Trophoblast cell (in vitro differentiated cells and primary cell): ENCODE measurements around the gene GIMAP4.

Experiments used
- DNase-seq, 2 donors: peaks; one replicate each; pipeline ENCODE4 v3.0.0-alpha.2; 2016
- H2AFZ ChIP-seq: 2 replicates; pipeline ENCODE4 v1.6.1; 2013; ENCODE audit warnings: low read length, moderate library complexity, mild to moderate bottlenecking; ENCODE audit not compliant: insufficient read depth, poor library complexity
- H2AK5ac ChIP-seq: 2 replicates; pipeline ENCODE4 v1.6.1; 2013; ENCODE audit warnings: mild to moderate bottlenecking, low read length
- H2BK120ac ChIP-seq: 2 replicates; pipeline ENCODE4 v1.6.1; 2013; ENCODE audit warnings: low read length, mild to moderate bottlenecking, moderate library complexity; ENCODE audit not compliant: insufficient read depth, poor library complexity
- H2BK12ac ChIP-seq: 2 replicates; pipeline ENCODE4 v1.6.1; 2013; ENCODE audit warnings: mild to moderate bottlenecking, low read length, moderate library complexity
- H2BK5ac ChIP-seq: 2 replicates; pipeline ENCODE4 v1.6.1; 2013; ENCODE audit warnings: low read length, low read depth, moderate library complexity, mild to moderate bottlenecking; ENCODE audit not compliant: poor library complexity
- H3K14ac ChIP-seq: 2 replicates; pipeline ENCODE4 v1.6.1; 2013; ENCODE audit warnings: mild to moderate bottlenecking, low read length
- H3K18ac ChIP-seq: 2 replicates; pipeline ENCODE4 v1.6.1; 2013; ENCODE audit warnings: mild to moderate bottlenecking, low read length
- H3K23ac ChIP-seq: 2 replicates; pipeline ENCODE4 v1.6.1; 2013; ENCODE audit warnings: low read length
- H3K27ac ChIP-seq: 2 replicates; pipeline ENCODE4 v1.5.1; 2013; ENCODE audit warnings: low read depth, mild to moderate bottlenecking, inconsistent platforms, low read length, moderate library complexity
- H3K27me3 ChIP-seq: 2 replicates; pipeline ENCODE4 v1.6.1; 2013; ENCODE audit warnings: inconsistent platforms, mild to moderate bottlenecking, low read length, moderate library complexity; ENCODE audit not compliant: insufficient read depth
- H3K36me3 ChIP-seq, 2 experiments: 1 replicate in 1 of 2; 2 replicates in 1 of 2; pipeline ENCODE4 v1.6.1; 2013; ENCODE audit warnings: low read length in 2 of 2, mild to moderate bottlenecking in 2 of 2, moderate library complexity in 1 of 2; ENCODE audit not compliant: insufficient read depth in 2 of 2, control insufficient read depth in 1 of 2
- H3K4ac ChIP-seq: 2 replicates; pipeline ENCODE4 v1.6.1; 2013; ENCODE audit warnings: low read depth, mild to moderate bottlenecking, low read length, moderate library complexity
- H3K4me1 ChIP-seq, 2 experiments: 1 replicate in 1 of 2; 2 replicates in 1 of 2; pipeline ENCODE4 v1.6.1; 2013; ENCODE audit warnings: low read length in 2 of 2, mild to moderate bottlenecking in 2 of 2, moderate library complexity in 1 of 2; ENCODE audit not compliant: insufficient read depth in 2 of 2, control insufficient read depth in 1 of 2
- H3K4me2 ChIP-seq: 2 replicates; pipeline ENCODE4 v1.6.1; 2013; ENCODE audit warnings: inconsistent platforms, mild to moderate bottlenecking, low read length, moderate library complexity
- H3K4me3 ChIP-seq: 2 replicates; pipeline ENCODE4 v1.5.1; 2013; ENCODE audit warnings: mild to moderate bottlenecking, low read depth, low read length, inconsistent platforms
- H3K79me1 ChIP-seq: one replicate; pipeline ENCODE4 v1.6.1; 2013; ENCODE audit warnings: low read length
- H3K79me2 ChIP-seq: 2 replicates; pipeline ENCODE4 v1.6.1; 2013; ENCODE audit warnings: low read length, mild to moderate bottlenecking; ENCODE audit not compliant: control insufficient read depth, insufficient read depth, poor library complexity
- H3K9ac ChIP-seq: 2 replicates; pipeline ENCODE4 v1.6.1; 2013; ENCODE audit warnings: mild to moderate bottlenecking, low read length
- H3K9me3 ChIP-seq: 2 replicates; pipeline ENCODE4 v1.6.1; 2013; ENCODE audit warnings: low read depth, mild to moderate bottlenecking, control low read depth, inconsistent platforms, low read length; ENCODE audit not compliant: insufficient read depth
- H4K12ac ChIP-seq: 2 replicates; pipeline ENCODE4 v1.6.1; 2013; ENCODE audit warnings: low read depth, mild to moderate bottlenecking, low read length, moderate library complexity
- H4K8ac ChIP-seq: 2 replicates; pipeline ENCODE4 v1.6.1; 2013; ENCODE audit warnings: low read depth, mild to moderate bottlenecking, low read length, moderate library complexity
- H4K91ac ChIP-seq: one replicate; pipeline ENCODE4 v1.6.1; 2013; ENCODE audit warnings: low read depth, mild to moderate bottlenecking, low read length, moderate library complexity
- WGBS: extraction: QIAGEN DNeasy Blood & Tissue Kit; methylation state at CpG from one replicate; pipeline ENCODE4 v1.1.7; 2013; ENCODE audit warnings: missing lambda C conversion rate; ENCODE audit not compliant: insufficient read length, insufficient coverage; ENCODE audit errors: extremely low coverage; 5-methylcytosine and 5-hydroxymethylcytosine counted together

Gene GIMAP4

DNA sequence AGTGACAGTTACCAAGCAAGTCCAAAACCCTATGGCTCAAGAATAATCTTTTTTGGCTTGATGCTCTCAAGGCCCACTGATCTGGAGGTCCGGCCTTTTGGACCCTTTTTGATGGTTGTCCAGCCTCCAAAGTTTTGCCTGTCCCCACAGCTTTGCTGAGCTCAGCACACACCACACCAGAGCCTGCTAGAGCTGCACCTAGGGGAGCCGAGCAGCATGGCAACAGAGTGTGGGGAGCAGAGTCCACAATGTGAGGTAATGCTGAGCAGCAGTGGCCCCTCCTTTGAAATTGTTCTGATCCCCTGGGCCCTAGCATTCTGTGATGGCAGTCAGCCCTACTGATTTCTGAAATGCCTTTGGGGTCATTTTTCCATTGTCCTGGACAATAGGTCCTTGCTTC, 43.2 kb upstream of the GIMAP4 start:
- Histone ChIP-seq H3K27ac (no peak overlapping the region), H2AFZ (no peak overlapping the region), H2BK120ac (no peak overlapping the region), H3K36me3 (no peaks in the 10 kb centered on the region), H3K9ac (no peak overlapping the region), H3K4me2 (no peak overlapping the region), H2BK5ac (no peak overlapping the region), H3K9me3 (no peaks in the 10 kb centered on the region), H2BK12ac (no peak overlapping the region), H3K27me3 (no peaks in the 10 kb centered on the region), H3K4me3 (no peak overlapping the region), H3K79me1 (no peaks in the 10 kb centered on the region), H3K4ac (no peak overlapping the region), H3K14ac (no peak overlapping the region), H2AK5ac (no peak overlapping the region), H4K91ac (no peak overlapping the region), H3K79me2 (no peaks in the 10 kb centered on the region), H4K8ac (no peak overlapping the region), H3K18ac (no peak overlapping the region), H3K4me1 (no peaks in the 10 kb centered on the region), H4K12ac (no peak overlapping the region), H3K23ac (no peak overlapping the region)
- no CpG with 5 or more reads among the region's 2 CpGs for whole genome bisulfite sequencing
- DNase-seq = no peak

DNA sequence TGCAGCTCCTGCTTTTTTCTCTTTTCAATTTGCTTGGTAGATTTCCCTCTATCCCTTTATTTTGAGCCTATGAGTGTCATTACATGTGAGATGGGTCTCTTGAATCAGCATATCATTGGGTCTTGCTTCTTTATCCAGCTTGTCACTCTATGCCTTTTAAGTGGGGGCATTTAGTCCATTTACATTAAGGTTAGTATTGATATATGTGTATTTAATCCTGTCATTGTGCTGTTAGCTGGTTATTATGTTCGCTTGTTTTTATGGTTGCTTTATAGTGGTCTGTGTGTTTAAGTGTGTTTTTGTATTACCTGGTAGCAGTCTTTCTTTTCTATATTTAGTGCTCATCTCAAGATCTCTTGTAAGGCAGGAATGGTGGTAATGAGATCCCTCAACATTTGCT, 35.5 kb upstream of the GIMAP4 start:
- no peaks in the 10 kb centered on the region for H3K36me3 ChIP-seq
- no peak overlapping the region for H3K4me2 ChIP-seq
- no peak overlapping the region for H2BK120ac ChIP-seq
- H4K12ac ChIP-seq = no peak overlapping the region
- H3K27me3 ChIP-seq = no peaks in the 10 kb centered on the region
- H3K23ac ChIP-seq = no peak overlapping the region
- H2BK12ac ChIP-seq = no peak overlapping the region
- no peak overlapping the region for H2BK5ac ChIP-seq
- no peaks in the 10 kb centered on the region for H3K79me1 ChIP-seq
- peaks cover 21% of the 10 kb centered on the region for H3K9me3 ChIP-seq
- H2AK5ac ChIP-seq = no peak overlapping the region
- no peak overlapping the region for H3K27ac ChIP-seq
- no peak overlapping the region for H4K91ac ChIP-seq
- no CpG with 5 or more reads among the region's 1 CpG for WGBS
- H2AFZ ChIP-seq = no peak overlapping the region
- H3K9ac ChIP-seq = no peak overlapping the region
- H3K4me3 ChIP-seq = no peak overlapping the region
- no peaks in the 10 kb centered on the region for H3K4me1 ChIP-seq
- H3K4ac ChIP-seq = no peak overlapping the region
- no peak overlapping the region for H3K18ac ChIP-seq
- DNase-seq = no peak
- H3K79me2 ChIP-seq = no peaks in the 10 kb centered on the region
- H4K8ac ChIP-seq = no peak overlapping the region
- H3K14ac ChIP-seq = no peak overlapping the region

GRCh38 chr7:150538259-150538658, 28.9 kb upstream of the GIMAP4 start:
- no peak overlapping the region for H3K4me3 ChIP-seq

GRCh38 chr7:150553163-150553562, 14.0 kb upstream of the GIMAP4 start:
- Histone ChIP-seq H3K4me1 (no peaks in the 10 kb centered on the region), H3K14ac (no peak overlapping the region), H3K27me3 (no peaks in the 10 kb centered on the region), H3K27ac (no peak overlapping the region), H2BK120ac (no peak overlapping the region), H2BK5ac (no peak overlapping the region), H3K23ac (no peak overlapping the region), H3K4ac (no peak overlapping the region), H4K12ac (no peak overlapping the region), H3K36me3 (no peaks in the 10 kb centered on the region), H4K8ac (no peak overlapping the region), H2AK5ac (no peak overlapping the region), H3K4me2 (no peak overlapping the region), H3K9me3 (peaks cover 13% of the 10 kb centered on the region), H3K9ac (no peak overlapping the region), H4K91ac (no peak overlapping the region), H3K79me2 (no peaks in the 10 kb centered on the region), H3K79me1 (no peaks in the 10 kb centered on the region), H2AFZ (no peak overlapping the region), H3K4me3 (no peak overlapping the region), H3K18ac (no peak overlapping the region), H2BK12ac (no peak overlapping the region)
- no peak for DNase-seq

More at GRCh38 chr7:150538259-150538658, 28.9 kb upstream of the GIMAP4 start:
- Histone ChIP-seq H3K27me3 (no peaks in the 10 kb centered on the region), H3K4me2 (no peak overlapping the region), H4K8ac (no peak overlapping the region), H4K12ac (no peak overlapping the region), H2BK12ac (no peak overlapping the region), H2BK120ac (no peak overlapping the region), H2AFZ (no peak overlapping the region), H2BK5ac (no peak overlapping the region), H3K79me1 (no peaks in the 10 kb centered on the region), H4K91ac (no peak overlapping the region), H3K27ac (no peak overlapping the region), H3K4me1 (no peaks in the 10 kb centered on the region), H3K14ac (no peak overlapping the region), H3K23ac (no peak overlapping the region), H3K9ac (no peak overlapping the region), H3K9me3 (peaks cover 28% of the 10 kb centered on the region), H3K36me3 (no peaks in the 10 kb centered on the region), H3K79me2 (no peaks in the 10 kb centered on the region), H3K4ac (no peak overlapping the region), H2AK5ac (no peak overlapping the region), H3K18ac (no peak overlapping the region)
- no peak for DNase-seq
- WGBS = no CpG with 5 or more reads among the region's 2 CpGs
